BE2C (cell line): ENCODE data around the gene HOXC10.
A peak's percentile ranks its signal among the peaks of the same experiment; 100 is the strongest.

ENCODE experiments used
- DNase-seq: peaks from one replicate; pipeline ENCODE4 v3.0.0-alpha.2; 2020
- H3K27me3 ChIP-seq: fragments of 250-450 bp; sonication (Bioruptor Pico); 2 replicates; pipeline ENCODE4 v1.5.1; 2020; ENCODE audit warnings: mild to moderate bottlenecking
- H3K36me3 ChIP-seq: fragments of 250-450 bp; sonication (Bioruptor Pico); 2 replicates; pipeline ENCODE4 v1.5.1; 2020; ENCODE audit warnings: mild to moderate bottlenecking
- H3K4me1 ChIP-seq: fragments of 250-450 bp; sonication (Bioruptor Pico); 2 replicates; pipeline ENCODE4 v1.5.1; 2020
- H3K4me3 ChIP-seq: 2 replicates; pipeline ENCODE4 v1.5.1; 2011; ENCODE audit warnings: low read depth, low read length
- H3K9me3 ChIP-seq: fragments of 250-450 bp; sonication (Bioruptor Pico); 2 replicates; pipeline ENCODE4 v1.5.1; 2020
- TF ChIP-seq, protein P1 (sequence below): IDR thresholded peaks from 2 replicates; pipeline ENCODE4 v1.5.1; 2012; ENCODE audit warnings: mild to moderate bottlenecking, low read depth, low read length

Gene HOXC10

GRCh38 chr12:53967421-53967925 is 17.5 kb upstream of the HOXC10 start:
- DNase-seq, result no peak
- TF ChIP-seq, protein P1, sequence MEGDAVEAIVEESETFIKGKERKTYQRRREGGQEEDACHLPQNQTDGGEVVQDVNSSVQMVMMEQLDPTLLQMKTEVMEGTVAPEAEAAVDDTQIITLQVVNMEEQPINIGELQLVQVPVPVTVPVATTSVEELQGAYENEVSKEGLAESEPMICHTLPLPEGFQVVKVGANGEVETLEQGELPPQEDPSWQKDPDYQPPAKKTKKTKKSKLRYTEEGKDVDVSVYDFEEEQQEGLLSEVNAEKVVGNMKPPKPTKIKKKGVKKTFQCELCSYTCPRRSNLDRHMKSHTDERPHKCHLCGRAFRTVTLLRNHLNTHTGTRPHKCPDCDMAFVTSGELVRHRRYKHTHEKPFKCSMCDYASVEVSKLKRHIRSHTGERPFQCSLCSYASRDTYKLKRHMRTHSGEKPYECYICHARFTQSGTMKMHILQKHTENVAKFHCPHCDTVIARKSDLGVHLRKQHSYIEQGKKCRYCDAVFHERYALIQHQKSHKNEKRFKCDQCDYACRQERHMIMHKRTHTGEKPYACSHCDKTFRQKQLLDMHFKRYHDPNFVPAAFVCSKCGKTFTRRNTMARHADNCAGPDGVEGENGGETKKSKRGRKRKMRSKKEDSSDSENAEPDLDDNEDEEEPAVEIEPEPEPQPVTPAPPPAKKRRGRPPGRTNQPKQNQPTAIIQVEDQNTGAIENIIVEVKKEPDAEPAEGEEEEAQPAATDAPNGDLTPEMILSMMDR, result no peak
- Histone ChIP-seq H3K4me1 (peaks cover 35% of the 10 kb centered on the region), H3K4me3 (peak overlapping the region; percentile 77), H3K36me3 (no peaks in the 10 kb centered on the region), H3K9me3 (no peaks in the 10 kb centered on the region), H3K27me3 (peaks cover 32% of the 10 kb centered on the region)

- peak; percentile 52 for DNase-seq
- Histone ChIP-seq H3K27me3 (peaks cover 32% of the 10 kb centered on the region), H3K9me3 (no peaks in the 10 kb centered on the region), H3K36me3 (no peaks in the 10 kb centered on the region), H3K4me1 (peaks cover 35% of the 10 kb centered on the region), H3K4me3 (peak overlapping the region; percentile 77)
- TF ChIP-seq, protein P1, result no peak
Observed at GRCh38 chr12:53968214-53969127, 16.5 kb upstream of the HOXC10 start.

DNA sequence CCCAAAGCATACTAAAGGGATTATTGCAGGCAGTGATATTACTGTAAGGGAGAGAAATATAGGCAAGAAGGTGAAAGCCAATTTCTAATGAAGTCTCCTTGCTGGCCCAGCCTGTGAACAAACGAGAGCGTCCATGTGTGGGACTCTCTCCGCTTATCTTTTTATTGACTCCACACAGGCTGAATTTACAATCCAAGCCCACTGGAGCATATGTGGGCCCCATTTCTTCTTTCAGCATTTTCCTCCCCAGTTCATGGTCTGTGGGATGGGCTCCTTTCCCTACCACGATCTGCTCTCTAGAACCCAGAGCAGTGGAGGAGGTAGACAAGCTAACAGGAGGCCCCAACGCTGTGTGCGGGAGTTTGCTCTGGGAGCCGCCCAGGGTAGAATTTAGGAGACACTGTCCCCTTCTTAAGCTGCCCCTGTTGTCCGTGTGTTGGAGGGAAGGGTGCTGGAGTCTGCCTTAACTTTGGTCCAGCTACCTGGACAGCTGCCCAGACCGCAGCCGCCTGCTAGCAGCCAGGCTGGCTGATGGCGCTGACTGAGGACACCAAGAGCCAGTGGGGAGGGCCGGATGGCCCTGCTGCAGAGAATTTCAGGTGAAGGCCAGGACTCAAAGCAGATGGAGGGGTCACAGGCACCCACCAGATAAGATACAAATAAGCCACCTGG is 15.2 kb upstream of the HOXC10 start:
- Histone ChIP-seq H3K36me3 (no peaks in the 10 kb centered on the region), H3K4me1 (peaks cover 31% of the 10 kb centered on the region), H3K4me3 (no peak overlapping the region), H3K27me3 (peaks cover 32% of the 10 kb centered on the region), H3K9me3 (no peaks in the 10 kb centered on the region)
- TF ChIP-seq, protein P1, result no peak
- DNase-seq, result no peak

GRCh38 chr12:53970451-53970850 is 14.5 kb upstream of the HOXC10 start:
- Histone ChIP-seq H3K4me1 (peaks cover 26% of the 10 kb centered on the region), H3K9me3 (no peaks in the 10 kb centered on the region), H3K36me3 (no peaks in the 10 kb centered on the region), H3K4me3 (no peak overlapping the region), H3K27me3 (peaks cover 28% of the 10 kb centered on the region)
- DNase-seq, result no peak
- TF ChIP-seq, protein P1, result no peak

DNA sequence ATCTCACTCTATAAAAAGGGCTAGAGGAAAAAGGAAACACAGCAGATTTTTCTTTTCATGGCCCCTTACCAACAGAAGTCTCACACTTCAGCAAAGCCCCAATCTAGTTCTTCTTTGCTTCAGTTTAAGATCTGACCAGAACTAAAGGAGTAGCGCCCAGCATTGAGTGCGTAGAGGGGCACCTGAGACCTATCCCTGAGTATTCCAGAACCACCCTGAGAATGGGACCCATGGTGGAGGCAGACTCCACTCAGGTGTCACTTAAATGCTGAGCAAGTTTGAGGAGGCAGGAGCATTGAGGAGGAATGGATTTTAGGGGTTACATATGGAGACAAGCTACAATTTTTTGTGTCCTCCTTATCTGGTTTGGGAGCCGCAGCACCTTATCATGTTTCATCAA is 13.8 kb upstream of the HOXC10 start:
- no peak for DNase-seq

More for the DNA sequence above, 13.8 kb upstream of the HOXC10 start:
- Histone ChIP-seq H3K4me3 (no peak overlapping the region), H3K36me3 (no peaks in the 10 kb centered on the region), H3K27me3 (peaks cover 28% of the 10 kb centered on the region), H3K9me3 (no peaks in the 10 kb centered on the region), H3K4me1 (peaks cover 25% of the 10 kb centered on the region)
- TF ChIP-seq, protein P1, result no peak
